MCF 10A (cell line): ENCODE results near the gene SPRR1A. TPM values are rescaled to one million over a fixed set of nuclear protein-coding genes. Genes with fewer than 3 reads are reported as not detected.

Source experiments
- BruUV-seq: library from RNA; stranded (reverse); fragments of 400-500 nt; replicated peaks from 2 replicates; lab custom pipeline; 2021; lab: Mats Ljungman, UMichigan
- CTCF ChIA-PET: fragments of 300-600 bp; sonication (Branson Sonifier 250); formaldehyde crosslinking; extraction: SDS; loops from one replicate; lab custom pipeline; 2021; ENCODE audit warnings: antibody characterized with exemption, inconsistent platforms; lab: Yijun Ruan, JAX
- POLR2A ChIA-PET: fragments of 300-600, 350-650 bp; sonication (Branson Sonifier 250); formaldehyde crosslinking; extraction: SDS; loops from one replicate; lab custom pipeline; 2020; ENCODE audit warnings: antibody characterized with exemption, inconsistent platforms; lab: Yijun Ruan, JAX
- DNase-seq: peaks from one replicate; pipeline ENCODE4 v3.0.0-alpha.2; 2018; ENCODE audit not compliant: unreplicated experiment
- H3K27ac Mint-ChIP-seq: one replicate; pipeline ENCODE4 v1.8.0; 2022; ENCODE audit warnings: mild to moderate bottlenecking, low read depth, mixed read lengths; ENCODE audit not compliant: unreplicated experiment
- H3K27me3 Mint-ChIP-seq: one replicate; pipeline ENCODE4 v1.8.0; 2022; ENCODE audit warnings: mixed read lengths; ENCODE audit not compliant: insufficient read depth, unreplicated experiment
- H3K36me3 Mint-ChIP-seq: one replicate; pipeline ENCODE4 v1.8.0; 2022; ENCODE audit warnings: mild to moderate bottlenecking, moderate library complexity, mixed read lengths; ENCODE audit not compliant: insufficient read depth, unreplicated experiment
- H3K4me1 Mint-ChIP-seq: one replicate; pipeline ENCODE4 v1.8.0; 2022; ENCODE audit warnings: mixed read lengths; ENCODE audit not compliant: insufficient read depth, unreplicated experiment
- H3K4me3 Mint-ChIP-seq: one replicate; pipeline ENCODE4 v1.8.0; 2022; ENCODE audit warnings: mild to moderate bottlenecking, moderate library complexity, mixed read lengths; ENCODE audit not compliant: unreplicated experiment
- H3K9me3 Mint-ChIP-seq: one replicate; pipeline ENCODE4 v1.8.0; 2022; ENCODE audit warnings: mixed read lengths; ENCODE audit not compliant: unreplicated experiment
- CTCF ChIP-seq: fragments of 200-600 bp; IDR thresholded peaks from one replicate; pipeline ENCODE4 v1.8.0; 2022; ENCODE audit warnings: antibody characterized with exemption, mild to moderate bottlenecking; ENCODE audit not compliant: unreplicated experiment
- intact Hi-C: fragments of 100-400 bp; cut with micrococcal nuclease; formaldehyde crosslinking; loops from 2 replicates; pipeline ENCODE4 v1.14.1; 2022
- total RNA-seq: library from RNA; stranded (reverse); gene quantifications from 2 replicates; pipeline ENCODE4 v1.2.3, GENCODE V29; 2022

Gene SPRR1A
- total RNA-seq, 1 experiment from 2014 or later, result not detected

DNA sequence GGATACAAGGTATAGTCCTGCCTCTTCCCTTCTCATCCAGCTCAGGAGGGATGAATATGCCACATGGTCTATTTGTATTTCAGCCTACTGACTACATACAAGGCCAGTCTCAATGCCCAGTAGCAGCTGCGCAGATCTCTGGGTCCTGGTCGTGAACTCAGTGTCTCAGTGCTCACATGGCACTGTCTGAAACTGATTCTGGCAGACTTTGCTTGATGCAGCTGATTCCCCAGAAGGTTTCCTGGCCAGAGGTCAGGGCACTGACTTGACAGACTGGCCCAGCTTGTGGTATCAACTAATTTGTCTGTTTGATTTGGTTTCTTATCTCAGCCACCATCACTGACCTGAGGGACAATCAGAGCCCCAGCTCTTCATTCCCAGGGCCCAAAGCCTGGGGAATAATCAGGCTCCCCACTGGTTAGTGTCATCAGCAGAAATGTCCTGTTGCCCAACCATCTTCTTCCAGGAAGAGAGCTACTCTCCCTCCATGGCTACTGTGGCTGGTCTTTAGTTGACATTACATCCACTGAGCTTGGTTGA lies 20.9 kb upstream of the SPRR1A start:
- intact Hi-C loops, result no loop called here
- H3K27ac Mint-ChIP-seq, result no peak overlapping the region
- H3K4me1 Mint-ChIP-seq, result peaks cover 11% of the 10 kb centered on the region
- H3K9me3 Mint-ChIP-seq, result no peaks in the 10 kb centered on the region
- BruUV-seq, result no TSS peak
- POLR2A ChIA-PET, result interaction anchor here (0.7 to 1.0 kb wide), 3 partner anchors 10 to 23 kb away, joined by 3 read pairs; no protein-coding TSS in a partner anchor
- H3K4me3 Mint-ChIP-seq, result no peak overlapping the region
- TF ChIP-seq CTCF, result no peak
- no peaks in the 10 kb centered on the region for H3K36me3 Mint-ChIP-seq
- DNase-seq, result no peak
- CTCF ChIA-PET, result interaction anchor here (1.6 kb wide), 2 partner anchors 90 to 230 kb away, joined by 4 to 5 read pairs; no protein-coding TSS in a partner anchor
- H3K27me3 Mint-ChIP-seq, result no peaks in the 10 kb centered on the region

DNA sequence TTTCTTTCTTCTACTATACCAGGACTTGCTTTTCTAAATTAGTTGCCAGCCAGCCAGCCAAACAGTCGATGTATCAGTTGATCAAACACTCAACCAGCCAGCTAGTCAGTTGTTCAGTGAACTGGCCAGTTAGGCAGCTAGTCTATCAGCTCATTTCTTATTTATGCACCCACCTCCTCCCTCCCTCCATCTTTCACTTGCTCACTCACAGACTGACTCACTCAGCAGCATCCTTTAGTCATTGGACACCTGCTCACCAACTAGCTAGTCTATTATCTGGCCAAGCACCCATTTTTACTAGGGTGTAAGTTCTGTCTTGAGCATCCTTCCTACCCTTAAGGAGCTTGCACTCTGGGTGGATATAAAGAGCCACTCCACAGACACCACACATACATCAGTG lies 19.3 kb upstream of the SPRR1A start:
- H3K36me3 Mint-ChIP-seq, result no peaks in the 10 kb centered on the region
- no peak for TF ChIP-seq CTCF
- H3K4me1 Mint-ChIP-seq, result peaks cover 11% of the 10 kb centered on the region
- no peak for DNase-seq
- CTCF ChIA-PET, result interaction anchor here (1.0 to 1.4 kb wide), 3 partner anchors 10 to 68 kb away, joined by 3 to 5 read pairs (median 4); no protein-coding TSS in a partner anchor
- POLR2A ChIA-PET, result interaction anchor here (0.9 to 2.1 kb wide), 4 partner anchors 9 to 31 kb away, joined by 3 to 13 read pairs (median 4); no protein-coding TSS in a partner anchor
- intact Hi-C loops, result no loop called here
- BruUV-seq, result no TSS peak
- H3K9me3 Mint-ChIP-seq, result no peaks in the 10 kb centered on the region
- no peaks in the 10 kb centered on the region for H3K27me3 Mint-ChIP-seq
- no peak overlapping the region for H3K27ac Mint-ChIP-seq
- no peak overlapping the region for H3K4me3 Mint-ChIP-seq

DNA sequence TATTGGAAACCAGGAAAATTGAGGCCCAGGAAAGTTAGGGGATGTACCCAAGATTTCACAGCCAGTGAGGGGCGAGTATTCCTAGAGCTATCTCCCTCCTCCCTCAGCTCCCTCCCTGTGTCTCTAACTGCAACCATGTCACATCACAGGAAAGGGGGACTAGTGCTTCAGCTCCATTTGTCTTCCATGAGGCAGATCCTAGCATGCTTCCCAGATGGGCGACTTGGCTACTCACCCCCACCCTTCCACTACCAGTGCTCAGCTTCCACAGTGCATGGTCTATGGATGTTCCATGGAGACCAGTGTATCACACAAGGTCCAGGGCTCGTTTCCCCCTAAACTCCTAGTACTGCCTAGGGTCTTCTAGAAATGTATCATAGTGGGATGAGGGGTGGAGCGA lies 18.0 kb upstream of the SPRR1A start:
- TF ChIP-seq CTCF, result no peak
- Mint-ChIP-seq H3K4me1 (peaks cover 6% of the 10 kb centered on the region), H3K36me3 (no peaks in the 10 kb centered on the region), H3K27me3 (no peaks in the 10 kb centered on the region), H3K9me3 (no peaks in the 10 kb centered on the region), H3K4me3 (no peak overlapping the region), H3K27ac (no peak overlapping the region)
- no TSS peak for BruUV-seq
- POLR2A ChIA-PET, result interaction anchor here (2.1 to 3.6 kb wide), 2 partner anchors 11 to 33 kb away, joined by 13 to 15 read pairs; no protein-coding TSS in a partner anchor
- intact Hi-C loops, result no loop called here
- CTCF ChIA-PET, result interaction anchor here (1.0 kb wide), 1 partner anchor 67 kb away, joined by 5 read pairs; no protein-coding TSS in a partner anchor
- no peak for DNase-seq

- H3K27ac Mint-ChIP-seq, result peak overlapping the region; percentile 9
- H3K4me3 Mint-ChIP-seq, result no peak overlapping the region
- ChIA-PET POLR2A (interaction anchor here (0.7 to 3.6 kb wide), 12 partner anchors 8 to 226 kb away, joined by 3 to 30 read pairs (median 4); partner anchors contain the start of gene SPRR1A), CTCF (interaction anchor here (0.6 to 3.1 kb wide), 12 partner anchors 12 to 258 kb away, joined by 3 to 20 read pairs (median 4); no protein-coding TSS in a partner anchor)
- BruUV-seq, result no TSS peak
- TF ChIP-seq CTCF, result no peak
- H3K27me3 Mint-ChIP-seq, result no peaks in the 10 kb centered on the region
- H3K36me3 Mint-ChIP-seq, result no peaks in the 10 kb centered on the region
- peak; percentile 87 for DNase-seq
- intact Hi-C loops, result no loop called here
- no peaks in the 10 kb centered on the region for H3K9me3 Mint-ChIP-seq
- H3K4me1 Mint-ChIP-seq, result peaks cover 11% of the 10 kb centered on the region
Observed at GRCh38 chr1:152967201-152967600, 16.7 kb upstream of the SPRR1A start.
